HL-60/S4 treated with retinoic acid at 250 ng/mL for 4 days and 3 days (cell line): Measurements from ENCODE around the gene KLK10.

Experiments used
- in situ Hi-C: fragments of 300-500 bp; cut with MboI; formaldehyde crosslinking; loops from 2 replicates; pipeline ENCODE4 v1.7.0; 2022; ENCODE audit warnings: low sequenced_read_pairs

KLK10 gene

GRCh38 chr19:51019544-51019925 lies at the start of gene KLK10:
Gene KLK10 (minus strand): TSS chr19:51019709. CDS start chr19:51019130, 579 bp downstream.
- in situ Hi-C loops = no loop called here

- in situ Hi-C loops = no loop called here
Measured at GRCh38 chr19:51066393-51067186, 47.1 kb upstream of the KLK10 start.

GRCh38 chr19:51065221-51065960 lies 45.9 kb upstream of the KLK10 start:
- in situ Hi-C loops = no loop called here

- in situ Hi-C loops = no loop called here
Measured at GRCh38 chr19:51064534-51065220, 45.2 kb upstream of the KLK10 start, which contains the start of gene KLK13. Gene KLK13 (minus strand): TSS chr19:51065092. CDS start chr19:51065067, 25 bp downstream.

- in situ Hi-C loops = no loop called here
Measured at GRCh38 chr19:51063664-51064063, 44.2 kb upstream of the KLK10 start.

- in situ Hi-C loops = no loop called here
Measured at GRCh38 chr19:51060973-51061372, 41.5 kb upstream of the KLK10 start.

- in situ Hi-C loops = no loop called here
Measured at GRCh38 chr19:51060336-51060735, 40.8 kb upstream of the KLK10 start.

GRCh38 chr19:51059715-51060114 lies 40.2 kb upstream of the KLK10 start:
- in situ Hi-C loops = no loop called here

- in situ Hi-C loops = no loop called here
Measured at GRCh38 chr19:51055866-51056265, 36.4 kb upstream of the KLK10 start.

GRCh38 chr19:51047031-51047335 lies 27.5 kb upstream of the KLK10 start:
- in situ Hi-C loops = no loop called here

- in situ Hi-C loops = no loop called here
Measured at GRCh38 chr19:51044327-51044726, 24.8 kb upstream of the KLK10 start.

GRCh38 chr19:51043497-51043896 lies 24.0 kb upstream of the KLK10 start:
- in situ Hi-C loops = no loop called here

GRCh38 chr19:51040151-51040550 lies 20.6 kb upstream of the KLK10 start:
- in situ Hi-C loops = no loop called here

- in situ Hi-C loops = no loop called here
Measured at GRCh38 chr19:51036519-51036918, 17.0 kb upstream of the KLK10 start.

GRCh38 chr19:51034704-51035103 lies 15.2 kb upstream of the KLK10 start, which contains the start of gene KLK12:
Gene KLK12 (minus strand): TSS chr19:51035002. CDS start chr19:51034621, 381 bp downstream.
- in situ Hi-C loops = no loop called here

- in situ Hi-C loops = no loop called here
Measured at GRCh38 chr19:51031880-51032225, 12.3 kb upstream of the KLK10 start.

- in situ Hi-C loops = no loop called here
Measured at GRCh38 chr19:51031220-51031879, 11.8 kb upstream of the KLK10 start.

GRCh38 chr19:51030631-51031030 lies 11.1 kb upstream of the KLK10 start:
- in situ Hi-C loops = no loop called here

- in situ Hi-C loops = no loop called here
Measured at GRCh38 chr19:51029718-51030117, 10.2 kb upstream of the KLK10 start.

- in situ Hi-C loops = no loop called here
Measured at GRCh38 chr19:51027873-51028272, 8.4 kb upstream of the KLK10 start.

GRCh38 chr19:51027126-51027806 lies 7.8 kb upstream of the KLK10 start:
- in situ Hi-C loops = no loop called here
